ENCODE results near the gene HTRA2.

DNA sequence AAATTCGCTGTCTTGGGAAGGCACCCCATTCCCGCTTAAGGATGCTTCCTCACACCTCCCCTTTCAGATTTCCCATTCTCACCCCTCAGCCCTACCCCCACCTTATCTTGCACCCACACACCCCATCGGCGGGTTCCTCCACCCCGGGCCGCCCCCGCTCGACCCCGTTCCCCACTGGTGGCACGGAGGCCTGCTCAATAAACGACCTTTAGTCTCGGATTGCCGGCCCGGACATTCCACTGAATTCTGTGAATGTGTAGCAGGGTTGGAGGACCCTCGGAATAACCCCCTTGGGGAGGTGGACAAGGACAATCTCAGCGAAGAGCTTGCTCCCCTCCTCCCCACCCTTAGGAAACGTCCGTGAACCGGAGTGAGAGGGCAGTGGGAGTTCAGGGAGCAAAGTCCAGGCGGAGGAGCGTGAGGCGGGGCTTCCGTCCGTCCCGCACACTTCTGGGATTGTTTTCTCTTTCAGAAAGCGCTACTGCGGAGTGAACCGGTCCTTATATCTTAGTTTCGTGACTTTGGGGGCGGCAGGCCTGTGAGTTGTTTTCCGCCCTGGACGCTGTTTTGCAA is 27.5 kb upstream of the HTRA2 start:
- TF ChIP-seq POLR2AphosphoS5 (IDR thresholded peaks at IDR 0.05; ENCODE audit: borderline replicate concordance, low read depth, low read length): no peak
- TF ChIP-seq FOXP2 (optimal IDR thresholded peaks at IDR 0.05; ENCODE audit: control extremely low read depth, extremely low read length, insufficient read depth): no peak
- no peak for TF ChIP-seq EZH2 (IDR thresholded peaks at IDR 0.05)

Measured in SK-N-MC (cell line).